Activated CD8-positive, alpha-beta memory T cell treated with anti-CD3 and anti-CD28 coated beads for 1 hour (primary cell): ENCODE data around the gene MTCH2.

Experiments used
- DNase-seq, 2 donors: peaks; one replicate each; pipeline ENCODE4 v3.0.0-alpha.2; 2020; ENCODE audit warnings: low read depth in 1 of 2; ENCODE audit errors: extremely low read depth in 1 of 2

MTCH2 gene

DNA sequence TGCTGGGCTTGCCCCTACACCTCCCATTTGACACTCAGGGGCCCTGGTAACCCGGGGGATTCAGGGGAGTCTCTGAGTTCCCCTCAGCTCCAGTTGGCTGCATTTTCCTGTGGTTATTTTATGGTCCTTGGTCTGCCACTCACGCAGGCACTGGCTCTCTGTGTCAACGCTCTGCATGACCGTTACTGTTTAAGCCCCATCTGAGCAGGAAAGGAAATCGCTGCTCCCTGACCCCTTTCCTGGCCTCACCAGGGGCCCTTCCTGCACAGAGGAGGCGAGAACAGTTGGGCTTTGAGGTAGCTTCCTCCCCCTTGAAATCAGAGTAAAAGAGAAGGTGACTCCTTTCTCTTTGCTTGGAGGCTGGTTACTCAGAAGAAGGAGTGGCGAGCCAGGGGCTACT, 50.6 kb downstream of the MTCH2 start:
- no peak for DNase-seq

DNA sequence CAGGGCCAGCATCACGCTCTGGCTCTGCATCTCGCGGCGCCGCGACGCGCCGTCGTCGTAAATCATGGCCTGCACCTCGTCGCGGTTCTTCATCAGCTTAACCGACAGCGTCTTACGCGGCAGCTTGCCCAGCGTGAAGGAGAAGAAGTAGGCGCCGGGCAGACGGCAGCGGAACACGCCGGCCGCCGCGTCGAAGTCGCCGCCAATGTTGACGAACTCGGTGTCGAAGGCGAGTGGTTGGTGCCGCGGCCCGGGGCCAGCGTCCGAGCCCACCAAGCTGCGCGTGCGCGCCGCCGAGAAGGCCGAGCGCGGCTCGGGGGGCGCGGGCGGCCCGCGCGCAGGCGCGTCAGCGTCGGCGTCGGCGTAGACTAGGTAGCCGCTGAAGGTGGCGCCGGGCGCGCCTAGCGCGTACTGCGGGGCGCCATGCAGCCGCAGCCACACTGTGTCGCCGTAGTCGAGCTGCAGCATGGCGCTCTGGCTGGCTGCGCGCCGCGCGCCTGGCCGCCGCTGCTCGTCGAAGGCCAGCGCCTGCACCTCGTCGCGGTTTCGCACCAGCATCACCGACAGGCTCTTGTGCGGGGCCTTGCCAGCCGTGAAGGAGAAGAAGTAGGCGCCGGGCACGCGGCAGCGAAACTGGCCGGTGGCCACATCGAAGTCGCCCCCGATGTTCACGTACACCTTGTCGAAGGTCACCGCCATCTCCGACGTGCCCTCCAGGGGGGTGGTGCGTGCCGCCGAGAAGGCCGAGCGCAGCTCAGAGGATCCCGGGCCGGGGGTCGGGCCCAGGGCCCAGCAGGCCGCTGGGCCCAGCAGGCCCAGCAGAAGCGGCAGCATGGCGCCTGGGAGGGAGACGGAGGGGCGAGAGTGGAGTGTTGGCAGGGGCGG, 52.1 kb downstream of the MTCH2 start:
- no peak for DNase-seq

DNA sequence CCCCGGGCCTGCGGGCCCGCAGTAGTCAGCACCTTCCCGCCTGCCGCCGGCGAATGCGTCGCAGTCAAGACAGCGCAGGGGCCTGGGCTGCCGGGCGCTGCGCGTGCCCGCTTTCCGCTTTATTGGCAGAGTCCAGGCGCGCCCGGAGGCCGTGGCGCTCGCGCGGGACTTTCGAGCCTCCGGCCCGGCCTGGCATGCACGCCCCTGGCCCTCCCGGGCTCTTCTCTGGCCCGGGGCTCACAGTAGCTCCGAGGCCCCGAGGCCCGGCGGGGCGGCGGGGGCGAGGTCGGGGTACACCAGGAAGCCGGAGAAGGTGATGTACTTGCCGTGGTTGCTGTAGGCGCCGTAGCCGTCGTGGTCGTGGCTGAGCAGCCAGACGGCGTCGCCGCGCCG, 52.8 kb downstream of the MTCH2 start:
- no peak for DNase-seq

DNA sequence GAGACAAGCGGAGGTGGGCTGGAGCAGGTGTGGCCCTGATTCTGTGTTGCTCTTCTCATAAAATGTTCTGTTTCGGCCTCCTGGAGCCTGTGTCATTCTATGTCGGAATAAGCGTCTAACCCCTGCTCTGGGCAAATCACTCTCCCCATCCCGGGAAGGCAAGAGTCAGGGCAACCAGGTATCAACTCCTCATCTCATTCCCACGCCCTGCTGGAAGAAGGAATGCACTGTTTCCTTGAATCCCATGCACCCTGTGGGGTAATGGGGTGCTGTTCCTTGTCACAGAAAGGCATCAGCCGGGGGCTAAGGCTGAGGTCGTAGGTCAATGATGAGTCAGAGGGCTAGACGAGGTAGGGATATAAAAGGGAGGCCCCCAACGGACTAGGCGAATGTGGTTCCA, 53.2 kb downstream of the MTCH2 start:
- DNase-seq = no peak

DNA sequence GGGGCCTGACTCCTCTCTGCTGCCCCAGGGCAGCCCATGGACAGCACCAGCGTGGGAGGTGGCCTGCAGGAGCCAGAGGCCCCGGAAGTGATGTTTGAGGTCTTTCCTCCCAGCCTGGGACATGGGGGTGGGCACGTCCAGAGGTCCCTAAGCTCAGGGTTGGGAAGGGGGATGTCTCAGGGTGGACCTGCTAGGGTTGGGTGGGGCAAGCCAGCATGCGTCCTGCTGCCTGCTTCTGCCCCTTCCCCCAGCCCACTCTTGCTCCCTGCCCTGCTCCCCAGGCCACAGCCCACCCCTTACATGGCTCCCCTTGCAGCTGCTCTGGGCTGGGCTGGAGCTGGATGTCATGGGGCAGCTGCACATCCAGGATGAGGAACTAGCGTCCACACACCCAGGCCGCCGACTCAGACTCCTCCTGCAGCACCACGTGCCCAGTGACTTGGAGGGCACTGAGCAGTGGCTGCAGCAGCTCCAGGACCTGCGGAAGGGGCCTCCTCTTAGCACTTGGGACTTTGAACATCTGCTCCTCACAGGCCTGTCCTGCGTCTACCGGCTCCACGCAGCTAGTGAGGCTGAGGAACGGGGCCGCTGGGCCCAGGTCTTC, 54.5 kb downstream of the MTCH2 start:
- no peak for DNase-seq

DNA sequence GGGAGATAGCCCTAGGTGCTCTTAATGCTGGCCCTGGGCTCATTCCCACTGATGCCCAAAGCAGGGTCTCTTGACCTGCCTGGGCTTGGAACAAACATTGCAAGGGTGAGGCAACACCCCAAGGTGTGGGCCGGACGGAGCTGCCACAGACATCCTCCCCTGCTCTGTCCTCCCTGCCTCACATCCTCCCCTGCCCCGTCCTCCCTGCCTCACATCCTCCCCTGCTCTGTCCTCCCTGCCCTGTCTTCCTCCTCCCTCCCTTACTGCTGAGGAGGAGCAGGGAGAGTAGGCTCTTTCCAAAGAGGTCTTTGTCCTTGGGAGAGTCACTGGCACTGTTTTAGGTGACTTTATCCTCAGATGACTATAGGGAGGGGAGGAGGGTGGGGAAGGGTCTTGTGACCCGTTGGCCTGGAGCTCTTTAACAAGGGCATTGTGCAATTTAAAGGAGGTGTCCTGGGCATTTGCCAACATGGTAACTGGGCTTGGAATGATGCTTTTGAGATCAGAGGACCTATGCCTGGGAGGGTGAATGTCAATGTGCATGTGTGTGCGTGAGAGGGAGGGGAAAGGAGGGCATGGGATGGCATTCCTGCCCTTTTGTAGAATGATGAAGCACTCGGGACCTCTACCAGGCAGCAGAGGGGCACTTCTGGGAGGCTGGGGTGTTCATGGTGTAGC, 55.2 kb downstream of the MTCH2 start:
- DNase-seq = no peak

DNA sequence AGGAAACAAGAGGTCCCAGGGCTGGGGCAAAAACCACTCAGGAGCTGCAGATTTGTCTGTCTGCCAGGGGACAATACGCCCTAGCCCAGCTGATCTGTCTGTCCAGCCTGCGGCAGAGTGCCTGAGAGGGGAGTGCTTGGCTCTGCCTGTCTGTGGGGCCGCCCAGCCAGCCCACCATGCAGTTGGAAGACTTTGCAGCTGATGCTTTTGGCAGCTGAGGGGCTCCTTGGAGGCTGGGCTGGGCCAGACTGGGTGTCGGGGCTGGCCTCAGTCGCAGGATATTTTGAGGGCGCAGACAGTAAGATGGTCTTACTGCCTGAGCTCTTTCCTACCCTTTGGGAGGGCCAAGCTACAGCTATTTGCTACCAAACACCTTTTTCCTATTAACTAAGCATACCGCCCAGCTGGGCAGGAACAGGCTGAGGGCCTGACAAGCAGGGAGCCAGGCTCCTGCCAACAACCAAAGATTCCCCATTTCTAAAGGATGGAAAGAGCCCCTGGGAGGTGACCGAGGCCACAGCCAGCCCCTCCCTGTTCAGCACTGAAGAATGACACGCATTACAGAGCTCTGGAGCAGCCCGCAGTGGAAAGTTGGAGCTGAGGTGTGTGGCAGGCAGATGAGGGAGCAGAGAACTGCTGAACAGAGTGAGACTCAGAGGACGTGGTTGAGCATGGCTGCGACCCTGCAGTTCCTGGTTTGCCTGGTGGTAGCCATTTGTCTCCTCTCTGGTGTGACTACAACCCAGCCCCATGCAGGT, 56.1 kb downstream of the MTCH2 start, which contains the start of gene FAM180B:
TSS of gene FAM180B (plus strand) at position 581 of the 758 bp plus-strand sequence. CDS start at position 672, 91 bp downstream.
- no peak for DNase-seq

DNA sequence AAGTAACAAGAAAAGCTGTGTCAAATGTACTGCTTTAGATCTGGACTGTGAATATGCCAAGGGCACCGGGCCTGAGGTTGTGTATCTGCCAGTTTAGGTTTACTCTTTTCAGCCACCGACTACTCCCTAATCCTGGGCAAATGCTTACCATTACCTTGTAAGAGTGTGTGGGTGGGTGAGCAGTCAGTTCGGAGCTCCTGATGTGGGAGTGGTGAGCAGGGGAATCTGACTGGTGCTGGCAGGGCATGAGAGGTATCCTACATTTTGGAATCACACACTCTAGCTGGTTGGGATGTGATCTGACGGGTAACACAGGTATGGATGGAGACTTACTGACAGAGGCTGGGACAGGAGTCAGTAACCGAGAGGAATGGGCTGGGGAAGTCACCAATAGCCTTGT, 58.5 kb downstream of the MTCH2 start:
- no peak for DNase-seq

DNA sequence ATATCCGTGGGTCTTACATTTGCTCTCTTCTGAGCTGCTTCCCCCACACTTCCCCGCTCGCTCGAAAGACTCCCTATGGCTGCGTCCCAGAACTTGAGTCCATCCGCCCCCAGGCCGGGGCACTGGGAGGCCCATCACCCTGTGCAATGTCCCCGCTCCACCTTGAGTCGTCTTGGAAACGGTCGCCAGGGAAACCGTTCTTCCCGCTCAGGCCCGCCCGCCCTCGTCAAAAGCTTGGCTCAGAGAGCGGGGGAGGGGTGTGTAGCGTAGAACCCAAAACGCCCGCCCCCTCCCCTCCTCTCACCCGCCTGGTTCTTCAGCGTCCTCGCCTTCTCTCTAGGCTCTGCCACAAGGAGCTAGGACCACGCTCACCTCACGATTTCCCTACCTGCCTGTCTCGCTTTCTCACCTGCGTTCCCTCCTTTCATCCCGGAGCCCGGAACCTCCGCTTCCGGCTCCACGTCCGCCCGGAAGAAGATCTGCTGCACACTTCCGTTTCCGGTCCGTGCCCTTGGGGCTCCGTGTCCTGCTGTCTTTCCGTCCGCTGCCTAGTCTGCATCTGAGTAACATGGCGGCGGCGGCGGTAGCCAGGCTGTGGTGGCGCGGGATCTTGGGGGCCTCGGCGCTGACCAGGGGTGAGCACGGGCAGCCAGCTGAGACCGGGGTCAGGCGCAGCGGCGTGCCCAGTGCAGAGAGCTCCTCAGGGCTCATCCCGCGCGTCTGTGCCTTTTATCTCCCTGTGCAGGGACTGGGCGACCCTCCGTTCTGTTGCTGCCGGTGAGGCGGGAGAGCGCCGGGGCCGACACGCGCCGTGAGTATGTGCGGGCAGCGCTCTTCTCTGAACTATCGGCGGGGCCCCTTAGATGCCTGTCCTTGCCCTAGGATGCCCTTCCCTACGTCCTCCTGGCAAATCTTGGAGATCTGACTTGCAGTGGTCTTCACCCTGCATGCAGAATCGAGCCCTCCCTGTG, 63.5 kb downstream of the MTCH2 start, which contains the start of the genes KBTBD4 and NDUFS3:
TSS of gene KBTBD4 (minus strand) at position 447 of the 971 bp plus-strand sequence. CDS start at position 428, 19 bp downstream.
TSS of gene NDUFS3 (plus strand) at position 551 of the 971 bp plus-strand sequence. CDS start at position 569, 18 bp downstream.
- DNase-seq = peak; percentile 73 to 75

DNA sequence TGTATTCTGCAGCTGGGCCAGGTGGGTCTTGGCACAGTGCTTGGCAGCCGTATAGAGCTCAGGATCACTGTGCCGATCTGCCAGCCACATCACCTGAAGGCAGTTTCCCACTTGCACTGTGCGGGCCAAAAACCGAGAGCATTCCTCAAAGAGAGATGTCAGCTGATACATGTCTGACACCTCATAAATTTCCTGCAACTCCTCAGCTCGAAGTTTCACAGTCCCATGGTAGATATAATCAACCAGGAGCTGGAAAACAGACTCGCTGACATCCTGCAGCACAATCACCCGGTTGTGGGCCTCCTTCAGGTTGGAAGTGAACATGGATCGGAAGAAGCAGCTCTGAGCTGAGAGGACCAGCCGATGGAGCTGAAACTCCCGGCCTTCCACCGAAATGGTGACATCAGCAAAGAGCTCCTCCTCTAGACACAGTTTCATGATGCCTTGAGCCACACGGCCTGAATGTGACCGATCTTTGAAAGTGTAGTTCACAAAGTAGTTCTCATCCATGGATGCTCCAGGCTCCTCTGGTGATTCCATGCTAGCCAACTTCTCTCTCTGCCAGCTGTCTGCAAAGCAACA, 64.8 kb downstream of the MTCH2 start:
- DNase-seq = no peak

DNA sequence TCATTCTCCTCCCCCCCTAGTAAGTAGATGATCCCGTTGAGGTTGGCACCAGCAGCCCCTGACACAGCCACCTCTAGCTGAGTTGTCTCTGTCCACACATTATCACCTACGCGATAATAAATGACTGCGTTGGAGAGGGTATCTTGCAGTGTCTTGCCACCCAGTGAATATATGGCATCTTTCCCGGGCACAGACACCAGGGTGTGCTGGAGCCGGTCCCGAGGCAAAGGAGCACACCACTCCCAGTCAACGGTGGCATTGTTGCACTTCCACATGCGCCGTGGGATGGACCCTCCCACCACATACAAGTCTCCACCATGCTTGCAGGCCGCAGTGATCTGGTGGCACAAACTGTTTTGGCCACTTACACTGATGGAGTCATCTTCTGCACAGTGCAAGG, 69.0 kb downstream of the MTCH2 start:
- no peak for DNase-seq

DNA sequence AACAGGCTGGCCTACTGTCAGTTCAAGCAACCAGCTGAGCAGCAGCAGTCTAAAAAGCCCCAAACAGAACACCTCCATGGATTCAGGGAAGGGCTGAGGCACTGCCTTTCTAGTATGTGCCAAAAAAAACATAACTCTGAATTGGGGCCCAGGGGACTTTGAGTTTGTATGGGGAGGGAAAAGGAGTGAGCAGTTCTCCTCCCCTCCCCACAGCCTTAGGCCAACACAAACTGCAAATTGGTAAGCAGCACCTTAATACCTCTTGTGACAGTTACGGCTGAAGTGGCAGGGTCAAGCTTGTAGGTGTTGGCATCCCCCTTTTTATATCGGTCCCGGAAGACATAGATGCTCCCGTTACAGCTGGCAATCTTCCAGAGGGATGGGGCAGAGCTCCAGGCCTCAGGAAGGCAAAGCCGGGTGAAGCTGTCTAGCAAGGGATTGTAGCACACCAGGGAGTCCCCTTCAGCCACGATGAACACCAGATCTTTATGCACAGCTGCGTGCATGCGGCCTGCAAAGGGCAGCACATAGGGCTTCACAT, 69.6 kb downstream of the MTCH2 start:
- DNase-seq = no peak

DNA sequence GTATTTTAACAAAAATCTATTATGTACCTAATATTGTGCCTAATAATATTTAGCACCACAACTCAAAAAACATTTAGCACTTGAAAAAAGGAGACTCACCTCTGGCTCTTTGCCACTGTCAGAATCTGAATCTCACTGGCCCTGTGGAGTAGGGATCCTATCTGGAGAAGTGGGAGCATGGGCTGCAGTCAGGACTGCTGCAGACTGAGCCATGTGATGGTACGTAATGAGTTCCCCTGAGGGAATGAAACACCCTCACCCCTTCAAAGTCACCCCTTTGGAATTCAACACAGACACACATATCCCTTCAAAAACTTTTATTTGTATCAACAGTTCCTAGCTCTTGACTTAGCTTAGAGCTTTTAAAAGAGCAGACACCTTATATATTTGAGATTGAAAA, 70.5 kb downstream of the MTCH2 start:
- DNase-seq = no peak

DNA sequence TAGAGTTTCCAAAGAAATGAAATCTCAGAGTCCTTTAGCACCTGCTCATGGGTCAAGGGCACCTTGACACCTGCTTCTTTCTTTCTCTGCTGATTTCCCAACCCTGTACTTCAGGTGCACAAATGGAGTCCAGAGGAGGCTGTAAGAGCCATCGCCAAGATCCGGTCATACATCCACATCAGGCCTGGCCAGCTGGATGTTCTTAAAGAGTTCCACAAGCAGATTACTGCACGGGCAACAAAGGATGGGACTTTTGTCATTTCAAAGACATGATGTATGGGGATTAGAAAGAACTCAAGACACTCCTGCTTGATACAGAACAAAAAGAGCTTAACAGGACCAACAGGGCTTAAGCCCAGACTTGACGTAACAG, 71.0 kb downstream of the MTCH2 start:
- DNase-seq = no peak

DNA sequence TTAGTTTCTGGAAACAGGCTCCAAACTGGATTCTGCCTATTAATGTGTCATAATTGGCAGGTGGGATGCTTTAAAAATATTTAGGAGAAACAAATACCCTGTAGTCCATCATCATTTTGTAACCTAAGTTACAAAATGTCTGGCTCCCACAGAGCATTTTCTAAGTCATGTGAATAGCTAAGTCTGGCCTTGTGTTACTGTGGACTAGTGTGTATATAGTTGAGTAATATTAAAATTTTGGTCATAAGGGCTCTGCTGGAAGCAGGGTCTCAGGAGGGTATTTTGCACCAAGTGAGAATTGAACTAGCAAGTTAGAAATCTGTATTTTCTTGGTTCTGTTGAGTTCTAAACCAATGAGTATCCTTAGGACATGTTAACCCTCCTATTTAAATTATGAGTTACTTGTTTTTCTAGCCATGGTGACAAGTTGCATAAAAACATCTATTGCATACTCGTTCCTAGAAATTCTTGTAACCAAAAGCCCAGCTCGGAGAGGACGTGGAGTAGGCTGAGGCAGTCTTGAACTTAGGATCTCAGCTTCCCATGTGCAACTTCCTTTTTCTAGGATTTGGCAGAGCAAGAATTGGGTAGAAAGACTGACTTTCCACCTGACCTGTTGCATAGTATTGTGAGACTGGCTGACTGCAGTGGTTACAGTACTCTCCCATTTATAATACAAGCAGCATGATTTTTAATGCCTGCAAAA, 71.6 kb downstream of the MTCH2 start:
- DNase-seq = no peak

DNA sequence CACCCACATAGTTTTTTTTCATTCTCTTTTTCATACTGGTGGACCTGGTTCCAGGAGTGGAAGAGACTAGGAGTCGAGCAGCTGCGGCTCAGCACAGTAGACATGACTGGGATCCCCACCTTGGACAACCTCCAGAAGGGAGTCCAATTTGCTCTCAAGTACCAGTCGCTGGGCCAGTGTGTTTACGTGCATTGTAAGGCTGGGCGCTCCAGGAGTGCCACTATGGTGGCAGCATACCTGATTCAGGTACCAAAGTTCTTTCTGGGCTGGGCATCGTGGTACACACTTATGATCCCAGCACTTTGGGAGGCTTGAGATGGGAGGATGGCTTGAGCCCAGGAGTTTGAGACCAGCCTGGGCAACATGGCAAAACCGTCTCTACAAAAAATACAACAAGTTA, 72.7 kb downstream of the MTCH2 start:
- no peak for DNase-seq
